Coronary artery (tissue), 2 donors: Measurements from ENCODE around the gene CHD5.

Experiments used
- DNase-seq: peaks from one replicate; pipeline ENCODE4 v3.0.0-alpha.2; 2017; ENCODE audit warnings: low spot score
- H3K27ac ChIP-seq, 2 donors: fragments of 200-600 bp; sonication (generic); one replicate each; pipeline ENCODE4 v1.5.1; 2016 to 2019
- H3K4me3 ChIP-seq: fragments of 200-600 bp; sonication (generic); 2 replicates; pipeline ENCODE4 v1.5.1; 2016; ENCODE audit warnings: mild to moderate bottlenecking, moderate library complexity
- TF ChIP-seq, protein P1 (sequence below): fragments of 200-600 bp; sonication (generic); IDR thresholded peaks from one replicate; pipeline ENCODE4 v1.5.1; 2019; ENCODE audit warnings: antibody characterized with exemption

Gene CHD5

GRCh38 chr1:6145396-6145750 lies 34.7 kb downstream of the CHD5 start:
- Histone ChIP-seq H3K27ac (no peak overlapping the region), H3K4me3 (no peak overlapping the region)
- DNase-seq, result no peak
- TF ChIP-seq, protein P1, sequence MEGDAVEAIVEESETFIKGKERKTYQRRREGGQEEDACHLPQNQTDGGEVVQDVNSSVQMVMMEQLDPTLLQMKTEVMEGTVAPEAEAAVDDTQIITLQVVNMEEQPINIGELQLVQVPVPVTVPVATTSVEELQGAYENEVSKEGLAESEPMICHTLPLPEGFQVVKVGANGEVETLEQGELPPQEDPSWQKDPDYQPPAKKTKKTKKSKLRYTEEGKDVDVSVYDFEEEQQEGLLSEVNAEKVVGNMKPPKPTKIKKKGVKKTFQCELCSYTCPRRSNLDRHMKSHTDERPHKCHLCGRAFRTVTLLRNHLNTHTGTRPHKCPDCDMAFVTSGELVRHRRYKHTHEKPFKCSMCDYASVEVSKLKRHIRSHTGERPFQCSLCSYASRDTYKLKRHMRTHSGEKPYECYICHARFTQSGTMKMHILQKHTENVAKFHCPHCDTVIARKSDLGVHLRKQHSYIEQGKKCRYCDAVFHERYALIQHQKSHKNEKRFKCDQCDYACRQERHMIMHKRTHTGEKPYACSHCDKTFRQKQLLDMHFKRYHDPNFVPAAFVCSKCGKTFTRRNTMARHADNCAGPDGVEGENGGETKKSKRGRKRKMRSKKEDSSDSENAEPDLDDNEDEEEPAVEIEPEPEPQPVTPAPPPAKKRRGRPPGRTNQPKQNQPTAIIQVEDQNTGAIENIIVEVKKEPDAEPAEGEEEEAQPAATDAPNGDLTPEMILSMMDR, result no peak

- Histone ChIP-seq H3K4me3 (no peak overlapping the region), H3K27ac (no peak overlapping the region)
- no peak for DNase-seq
- TF ChIP-seq, protein P1, result no peak
Measured at GRCh38 chr1:6144647-6145395, 35.3 kb downstream of the CHD5 start.

DNA sequence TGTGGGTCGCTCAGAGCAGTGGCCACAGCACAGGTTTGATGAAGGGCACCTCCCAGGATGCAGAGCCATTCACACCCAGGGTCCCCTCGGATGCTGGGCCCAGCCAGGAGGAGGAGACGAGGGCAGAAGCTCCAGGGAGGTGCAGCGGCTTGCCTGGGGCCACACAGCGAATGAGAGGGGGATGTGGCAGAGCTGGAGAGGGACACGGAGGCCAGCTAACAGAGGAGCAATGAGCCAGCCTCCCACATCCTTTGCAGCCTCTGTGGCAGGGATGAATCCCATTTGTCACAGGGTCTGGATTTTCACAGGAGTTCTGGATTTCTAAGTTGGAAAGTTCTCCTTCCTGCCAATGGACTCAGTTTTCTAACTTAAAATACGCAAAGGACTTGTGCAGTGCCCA lies 35.9 kb downstream of the CHD5 start:
- no peak overlapping the region for H3K4me3 ChIP-seq
- no peak overlapping the region for H3K27ac ChIP-seq
- no peak for DNase-seq
- TF ChIP-seq, protein P1, result no peak

DNA sequence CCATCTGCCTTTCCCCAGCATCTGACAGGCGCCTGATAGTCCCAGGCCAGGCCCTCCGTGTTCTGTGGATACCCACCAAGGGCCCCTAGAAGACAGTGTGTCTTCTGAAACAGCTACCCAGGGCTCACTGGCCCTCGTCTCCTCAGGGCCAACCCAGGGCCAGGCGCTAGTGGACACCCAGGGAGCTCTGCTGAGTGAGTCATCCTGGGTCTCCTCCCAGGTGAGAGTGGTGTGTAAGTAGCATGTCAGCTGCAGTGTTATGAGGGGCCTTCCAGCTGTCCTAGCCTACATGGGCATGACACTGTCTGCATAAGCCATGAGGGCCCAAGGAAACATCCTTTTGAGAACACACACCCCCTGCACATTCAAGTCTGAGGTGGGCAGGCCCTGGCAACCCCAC lies 36.7 kb downstream of the CHD5 start:
- H3K27ac ChIP-seq, result no peak overlapping the region
- TF ChIP-seq, protein P1, result no peak

DNA sequence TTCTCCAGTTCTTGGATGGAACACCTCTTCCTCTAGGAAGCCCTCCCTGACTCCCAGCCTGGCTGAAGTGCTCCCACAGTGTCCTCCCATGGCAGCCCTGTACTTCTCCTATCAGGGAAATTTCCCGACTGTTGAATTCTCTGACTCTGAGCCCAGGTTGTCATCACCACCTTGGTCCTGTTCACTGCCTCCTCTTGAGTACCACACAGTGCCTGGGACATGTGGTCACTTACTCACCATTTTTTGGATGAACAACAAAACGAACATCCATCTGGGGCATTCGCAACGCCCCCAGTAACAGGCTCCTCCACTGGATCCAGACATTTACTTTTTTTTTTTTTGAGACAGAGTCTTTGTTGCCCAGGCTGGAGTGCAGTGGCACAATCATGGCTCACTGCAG lies 37.4 kb downstream of the CHD5 start:
- H3K4me3 ChIP-seq, result no peak overlapping the region
- TF ChIP-seq, protein P1, result no peak
- H3K27ac ChIP-seq, result no peak overlapping the region
- DNase-seq, result no peak

More for the DNA sequence above, 36.7 kb downstream of the CHD5 start:
- no peak overlapping the region for H3K4me3 ChIP-seq
- no peak for DNase-seq

DNA sequence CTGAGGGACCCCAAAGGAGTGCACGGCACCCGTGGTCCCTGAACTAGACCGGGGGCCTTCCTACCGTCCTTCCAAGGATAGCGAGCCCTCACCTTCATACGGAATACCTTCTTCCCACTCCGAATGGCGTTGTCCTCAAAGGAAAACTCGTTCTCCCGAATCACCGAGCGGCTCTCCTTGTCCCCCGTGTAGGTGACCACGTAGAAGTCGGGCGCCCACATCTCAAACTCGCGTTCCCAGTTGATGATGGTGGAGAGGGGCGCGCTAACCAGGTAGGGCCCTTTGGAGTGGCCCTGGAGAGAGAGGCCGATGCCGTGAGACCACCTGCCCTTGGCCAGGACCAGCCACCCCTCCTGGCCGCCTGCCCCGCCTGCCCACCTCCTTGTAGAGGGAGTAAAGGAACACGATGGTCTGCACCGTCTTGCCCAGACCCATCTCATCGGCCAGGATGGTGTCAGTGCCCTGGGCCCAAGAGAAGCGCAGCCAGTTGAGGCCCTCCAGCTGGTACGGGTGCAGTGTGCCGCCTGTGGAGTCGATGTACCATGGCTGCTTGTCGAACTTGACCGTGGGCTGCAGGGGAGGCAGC lies 38.0 kb downstream of the CHD5 start:
- no peak overlapping the region for H3K4me3 ChIP-seq

More for the DNA sequence above, 38.0 kb downstream of the CHD5 start:
- H3K27ac ChIP-seq, result no peak overlapping the region
- TF ChIP-seq, protein P1, result no peak
- no peak for DNase-seq
